ENCODE results near the gene A1CF. TPM values are rescaled to one million over a fixed set of nuclear protein-coding genes. Genes with fewer than 3 reads are reported as not detected.

The A1CF gene
- total and polyA plus RNA-seq, 10 of the 15 experiments (the other 5 are each of a cell fraction or from before 2014, with no cell fraction given): 0.10 TPM; not detected in 9

- no peaks in the 10 kb centered on the region for H3K9me3 ChIP-seq (replicated peaks; ENCODE audit: control insufficient read depth, insufficient read depth, low read length)
- DNase-seq (ENCODE audit: low read depth, low spot score) (no peak), ATAC-seq (no peak), FAIRE-seq (no peak)
- no peak overlapping the region for H3K9ac ChIP-seq (ENCODE audit: control insufficient read depth, insufficient read depth, low read length)
- H3K4me3 ChIP-seq: no peak overlapping the region
- WGBS (ENCODE audit: insufficient coverage, insufficient replicate concordance, low lambda C conversion rate, missing lambda C conversion rate): 4% methylated on average over 3 of the region's 3 CpGs
- intact Hi-C loops (cut with micrococcal nuclease; ENCODE audit: unreplicated experiment): no loop called here
- no peak overlapping the region for H2AFZ ChIP-seq (ENCODE audit: control insufficient read depth, low read depth, low read length)
- BruUV-seq (replicated peaks): no TSS peak
- SMC1A ChIA-PET (ENCODE audit: uncharacterized antibody, unreplicated experiment): interaction anchor here (1.4 kb wide), 1 partner anchor 33 kb away, joined by 3 read pairs; no protein-coding TSS in a partner anchor
- no peaks in the 10 kb centered on the region for H3K27me3 ChIP-seq (replicated peaks in 1 of 2; ENCODE audit: control insufficient read depth in 2 of 2, insufficient read depth in 2 of 2, low read length in 1 of 2)
- H3K4me1 ChIP-seq (ENCODE audit: control insufficient read depth, insufficient read depth, low read length): no peaks in the 10 kb centered on the region
- H4K20me1 ChIP-seq (ENCODE audit: control insufficient read depth, insufficient read depth): no peaks in the 10 kb centered on the region
- no peak overlapping the region for H3K27ac ChIP-seq (ENCODE audit: control insufficient read depth, insufficient read depth)
- CTCF ChIA-PET: interaction anchor here (1.4 kb wide), 1 partner anchor 11 kb away, joined by 3 read pairs; no protein-coding TSS in a partner anchor
- no peaks in the 10 kb centered on the region for H3K79me2 ChIP-seq (ENCODE audit: control insufficient read depth, insufficient read depth, low read length)
- no peaks in the 10 kb centered on the region for H3K36me3 ChIP-seq (ENCODE audit: control insufficient read depth in 2 of 2, insufficient read depth in 2 of 2, low read length in 1 of 2)
- POLR2A ChIA-PET: no interaction called here
- H3K4me2 ChIP-seq (ENCODE audit: control insufficient read depth, insufficient read depth): no peak overlapping the region
- in situ Hi-C loops (cut with MboI): no loop called here
- RAD21 ChIA-PET (ENCODE audit: unreplicated experiment): no interaction called here
- TF ChIP-seq E2F4 (IDR thresholded peaks at IDR 0.05; ENCODE audit: low read depth, low read length) (no peak), SRF (IDR thresholded peaks at IDR 0.05; ENCODE audit: low read depth in 2 of 2, low read length in 2 of 2) (no peak), BRCA1 (IDR thresholded peaks at IDR 0.05; ENCODE audit: low read depth, low read length) (no peak), YBX1 (IDR thresholded peaks at IDR 0.05) (no peak), ETV6 (conservative IDR thresholded peaks at IDR 0.05 in 1 of 2, IDR thresholded peaks at IDR 0.05 in 1 of 2; ENCODE audit: borderline replicate concordance in 1 of 2, low read depth in 1 of 2) (no peak), ZBED1 (IDR thresholded peaks at IDR 0.05; ENCODE audit: borderline replicate concordance) (no peak), NR2F1 (conservative IDR thresholded peaks at IDR 0.05) (no peak), RELA (IDR thresholded peaks at IDR 0.05; ENCODE audit: borderline replicate concordance, partially characterized antibody) (no peak), WRNIP1 (IDR thresholded peaks at IDR 0.05; ENCODE audit: borderline replicate concordance, low read depth, low read length) (no peak), SMARCA5 (IDR thresholded peaks at IDR 0.05) (no peak), PBX3 (IDR thresholded peaks at IDR 0.05; ENCODE audit: insufficient replicate concordance, low read depth, low read length) (no peak), CBFB (IDR thresholded peaks at IDR 0.05; ENCODE audit: low read depth) (no peak), EGR1 (IDR thresholded peaks at IDR 0.05; ENCODE audit: borderline replicate concordance in 1 of 2, low read depth in 2 of 2, low read length in 2 of 2) (no peak), IKZF1 (conservative IDR thresholded peaks at IDR 0.05) (no peak), SIX5 (IDR thresholded peaks at IDR 0.05; ENCODE audit: low read depth, low read length, severe bottlenecking) (no peak), POLR2AphosphoS5 (IDR thresholded peaks at IDR 0.05; ENCODE audit: low read length) (no peak)
- TF ChIP-seq, protein P1, sequence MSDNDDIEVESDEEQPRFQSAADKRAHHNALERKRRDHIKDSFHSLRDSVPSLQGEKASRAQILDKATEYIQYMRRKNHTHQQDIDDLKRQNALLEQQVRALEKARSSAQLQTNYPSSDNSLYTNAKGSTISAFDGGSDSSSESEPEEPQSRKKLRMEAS (IDR thresholded peaks at IDR 0.05; ENCODE audit: low read depth, low read length): no peak
- TF ChIP-seq, protein P2, sequence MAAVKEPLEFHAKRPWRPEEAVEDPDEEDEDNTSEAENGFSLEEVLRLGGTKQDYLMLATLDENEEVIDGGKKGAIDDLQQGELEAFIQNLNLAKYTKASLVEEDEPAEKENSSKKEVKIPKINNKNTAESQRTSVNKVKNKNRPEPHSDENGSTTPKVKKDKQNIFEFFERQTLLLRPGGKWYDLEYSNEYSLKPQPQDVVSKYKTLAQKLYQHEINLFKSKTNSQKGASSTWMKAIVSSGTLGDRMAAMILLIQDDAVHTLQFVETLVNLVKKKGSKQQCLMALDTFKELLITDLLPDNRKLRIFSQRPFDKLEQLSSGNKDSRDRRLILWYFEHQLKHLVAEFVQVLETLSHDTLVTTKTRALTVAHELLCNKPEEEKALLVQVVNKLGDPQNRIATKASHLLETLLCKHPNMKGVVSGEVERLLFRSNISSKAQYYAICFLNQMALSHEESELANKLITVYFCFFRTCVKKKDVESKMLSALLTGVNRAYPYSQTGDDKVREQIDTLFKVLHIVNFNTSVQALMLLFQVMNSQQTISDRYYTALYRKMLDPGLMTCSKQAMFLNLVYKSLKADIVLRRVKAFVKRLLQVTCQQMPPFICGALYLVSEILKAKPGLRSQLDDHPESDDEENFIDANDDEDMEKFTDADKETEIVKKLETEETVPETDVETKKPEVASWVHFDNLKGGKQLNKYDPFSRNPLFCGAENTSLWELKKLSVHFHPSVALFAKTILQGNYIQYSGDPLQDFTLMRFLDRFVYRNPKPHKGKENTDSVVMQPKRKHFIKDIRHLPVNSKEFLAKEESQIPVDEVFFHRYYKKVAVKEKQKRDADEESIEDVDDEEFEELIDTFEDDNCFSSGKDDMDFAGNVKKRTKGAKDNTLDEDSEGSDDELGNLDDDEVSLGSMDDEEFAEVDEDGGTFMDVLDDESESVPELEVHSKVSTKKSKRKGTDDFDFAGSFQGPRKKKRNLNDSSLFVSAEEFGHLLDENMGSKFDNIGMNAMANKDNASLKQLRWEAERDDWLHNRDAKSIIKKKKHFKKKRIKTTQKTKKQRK (IDR thresholded peaks at IDR 0.05; ENCODE audit: low read depth, low read length): no peak
- TF ChIP-seq, protein P3, sequence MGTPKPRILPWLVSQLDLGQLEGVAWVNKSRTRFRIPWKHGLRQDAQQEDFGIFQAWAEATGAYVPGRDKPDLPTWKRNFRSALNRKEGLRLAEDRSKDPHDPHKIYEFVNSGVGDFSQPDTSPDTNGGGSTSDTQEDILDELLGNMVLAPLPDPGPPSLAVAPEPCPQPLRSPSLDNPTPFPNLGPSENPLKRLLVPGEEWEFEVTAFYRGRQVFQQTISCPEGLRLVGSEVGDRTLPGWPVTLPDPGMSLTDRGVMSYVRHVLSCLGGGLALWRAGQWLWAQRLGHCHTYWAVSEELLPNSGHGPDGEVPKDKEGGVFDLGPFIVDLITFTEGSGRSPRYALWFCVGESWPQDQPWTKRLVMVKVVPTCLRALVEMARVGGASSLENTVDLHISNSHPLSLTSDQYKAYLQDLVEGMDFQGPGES (IDR thresholded peaks at IDR 0.05): no peak
Observed at GRCh38 chr10:50862719-50863118, 22.7 kb downstream of the A1CF start.

Measured in GM12878 (cell line).